Measurements from ENCODE around the gene KDM4B.

Gene KDM4B

DNA sequence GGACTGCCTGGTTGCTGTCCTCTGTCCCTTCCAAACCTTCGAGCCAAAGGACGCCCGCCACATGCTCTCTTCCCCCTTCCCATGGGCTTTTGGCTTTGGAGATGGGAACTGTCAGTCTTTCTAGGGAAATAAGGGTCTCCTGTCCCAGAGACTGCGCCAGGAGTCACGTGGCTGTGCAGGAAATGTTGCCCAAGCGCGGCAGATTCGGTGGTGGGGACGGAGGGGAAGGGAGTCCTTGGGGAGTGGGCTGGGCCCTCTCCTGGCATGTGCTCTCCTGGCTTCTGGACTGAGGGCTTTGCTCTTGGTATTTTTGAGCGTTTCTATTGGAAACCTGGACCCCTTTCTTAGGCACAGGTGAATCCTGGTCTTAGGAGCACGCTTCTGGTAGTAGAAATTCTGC, 103.2 kb downstream of the KDM4B start:
- no peak overlapping the region for H3K4me3 ChIP-seq (ENCODE audit: low read depth, low read length)
- DNase-seq (ENCODE audit: low read depth, low spot score): no peak
- TF ChIP-seq, protein P1, sequence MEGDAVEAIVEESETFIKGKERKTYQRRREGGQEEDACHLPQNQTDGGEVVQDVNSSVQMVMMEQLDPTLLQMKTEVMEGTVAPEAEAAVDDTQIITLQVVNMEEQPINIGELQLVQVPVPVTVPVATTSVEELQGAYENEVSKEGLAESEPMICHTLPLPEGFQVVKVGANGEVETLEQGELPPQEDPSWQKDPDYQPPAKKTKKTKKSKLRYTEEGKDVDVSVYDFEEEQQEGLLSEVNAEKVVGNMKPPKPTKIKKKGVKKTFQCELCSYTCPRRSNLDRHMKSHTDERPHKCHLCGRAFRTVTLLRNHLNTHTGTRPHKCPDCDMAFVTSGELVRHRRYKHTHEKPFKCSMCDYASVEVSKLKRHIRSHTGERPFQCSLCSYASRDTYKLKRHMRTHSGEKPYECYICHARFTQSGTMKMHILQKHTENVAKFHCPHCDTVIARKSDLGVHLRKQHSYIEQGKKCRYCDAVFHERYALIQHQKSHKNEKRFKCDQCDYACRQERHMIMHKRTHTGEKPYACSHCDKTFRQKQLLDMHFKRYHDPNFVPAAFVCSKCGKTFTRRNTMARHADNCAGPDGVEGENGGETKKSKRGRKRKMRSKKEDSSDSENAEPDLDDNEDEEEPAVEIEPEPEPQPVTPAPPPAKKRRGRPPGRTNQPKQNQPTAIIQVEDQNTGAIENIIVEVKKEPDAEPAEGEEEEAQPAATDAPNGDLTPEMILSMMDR (IDR thresholded peaks at IDR 0.05; ENCODE audit: insufficient read depth, low read length, missing control alignments): no peak
- POLR2A ChIA-PET: no interaction called here
- CTCF ChIA-PET: interaction anchor here (1.7 kb wide), 1 partner anchor 24 kb away, joined by 7 read pairs; no protein-coding TSS in a partner anchor

DNA sequence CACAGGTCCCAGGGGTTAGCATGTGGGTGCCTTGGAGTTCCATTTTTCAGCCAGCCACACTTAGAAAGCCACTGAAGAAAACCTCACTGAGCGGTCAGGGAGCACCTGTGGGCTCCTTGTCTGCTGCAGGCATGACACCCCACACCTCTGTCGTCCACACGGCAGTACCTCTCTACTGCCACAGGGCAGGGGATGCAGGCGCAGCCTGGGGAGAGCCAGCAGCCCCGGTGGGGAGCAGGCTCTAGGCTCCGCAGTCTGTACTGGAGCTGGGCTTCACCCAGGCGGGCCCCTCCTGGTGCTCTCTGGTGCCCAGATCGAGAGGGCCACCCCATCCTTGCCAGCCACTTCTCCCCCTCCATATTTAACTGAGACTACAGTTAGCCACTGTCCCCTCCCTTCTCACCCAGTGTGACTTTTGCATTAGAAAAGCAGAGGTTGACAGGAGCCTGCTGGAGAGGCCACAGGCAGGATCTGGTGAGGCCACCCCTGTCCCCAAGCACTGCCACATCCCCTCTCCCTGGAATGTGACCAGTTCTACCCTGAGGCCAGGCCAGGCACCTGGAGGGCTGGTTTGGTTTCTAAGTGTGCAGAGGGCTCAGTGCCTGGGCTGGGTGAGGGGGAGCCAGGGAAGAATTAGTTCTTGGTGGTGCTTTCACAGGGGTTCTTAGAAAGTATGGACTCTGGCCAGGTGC, 104.4 kb downstream of the KDM4B start:
- POLR2A ChIA-PET: no interaction called here
- CTCF ChIA-PET: interaction anchor here (0.7 kb wide), 1 partner anchor 28 kb away, joined by 3 read pairs; no protein-coding TSS in a partner anchor
- TF ChIP-seq, protein P1 (IDR thresholded peaks at IDR 0.05; ENCODE audit: insufficient read depth, low read length, missing control alignments): no peak
- DNase-seq (ENCODE audit: low read depth, low spot score): no peak
- H3K4me3 ChIP-seq (ENCODE audit: low read depth, low read length): no peak overlapping the region

DNA sequence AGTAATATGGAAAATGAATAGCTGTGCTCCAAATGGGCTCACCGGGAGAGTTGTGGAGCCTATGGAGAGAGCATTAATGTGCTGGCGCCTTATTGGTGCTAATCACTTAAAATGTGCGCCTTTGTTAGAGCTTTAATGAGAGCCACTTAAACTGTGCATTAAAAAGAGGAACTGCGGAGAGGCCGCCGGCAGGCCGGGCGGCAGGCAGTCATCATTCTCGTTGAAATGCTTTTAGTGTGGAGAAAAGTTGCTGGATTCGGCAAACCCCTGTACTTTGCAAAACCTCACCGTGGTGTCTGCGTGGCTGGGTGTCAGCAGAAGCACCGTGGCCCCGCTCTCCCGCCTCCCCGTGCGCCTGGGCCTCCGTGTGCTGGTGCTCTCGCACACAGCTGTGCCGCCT, 105.5 kb downstream of the KDM4B start:
- ChIA-PET CTCF (no interaction called here), POLR2A (no interaction called here)
- H3K4me3 ChIP-seq (ENCODE audit: low read depth, low read length): no peak overlapping the region
- DNase-seq (ENCODE audit: low read depth, low spot score): no peak
- TF ChIP-seq, protein P1 (IDR thresholded peaks at IDR 0.05; ENCODE audit: insufficient read depth, low read length, missing control alignments): no peak

DNA sequence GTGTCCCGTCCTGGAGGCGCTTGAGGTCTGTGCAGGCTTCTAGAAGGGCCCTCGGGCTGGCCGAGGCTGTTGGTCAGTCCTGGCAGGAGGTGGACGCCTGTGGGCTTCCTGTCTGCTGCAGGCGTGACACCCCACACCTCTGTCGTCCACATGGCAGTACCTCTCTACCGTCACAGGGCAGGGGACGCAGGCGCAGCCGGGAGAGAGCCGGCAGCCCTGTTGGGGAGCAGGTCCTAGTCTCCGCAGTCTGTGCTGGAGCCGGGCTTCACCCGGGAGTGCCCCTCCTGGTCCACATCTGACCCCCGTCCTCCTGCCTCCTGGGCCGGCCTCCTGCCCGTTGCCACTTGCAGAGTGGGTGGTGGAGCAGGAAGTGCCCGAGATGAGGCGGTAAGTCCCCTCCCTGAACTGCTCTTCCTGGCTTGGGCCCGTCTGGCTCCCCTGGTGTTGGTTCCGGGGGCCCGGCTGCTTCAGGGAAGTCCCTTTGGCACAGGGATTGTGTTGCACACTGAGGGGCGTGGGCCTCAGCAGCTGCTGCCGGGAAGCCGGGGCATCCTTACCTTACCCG, 106.0 kb downstream of the KDM4B start:
- H3K4me3 ChIP-seq (ENCODE audit: low read depth, low read length): no peak overlapping the region
- TF ChIP-seq, protein P1 (IDR thresholded peaks at IDR 0.05; ENCODE audit: insufficient read depth, low read length, missing control alignments): no peak
- ChIA-PET POLR2A (no interaction called here), CTCF (no interaction called here)
- DNase-seq (ENCODE audit: low read depth, low spot score): no peak

DNA sequence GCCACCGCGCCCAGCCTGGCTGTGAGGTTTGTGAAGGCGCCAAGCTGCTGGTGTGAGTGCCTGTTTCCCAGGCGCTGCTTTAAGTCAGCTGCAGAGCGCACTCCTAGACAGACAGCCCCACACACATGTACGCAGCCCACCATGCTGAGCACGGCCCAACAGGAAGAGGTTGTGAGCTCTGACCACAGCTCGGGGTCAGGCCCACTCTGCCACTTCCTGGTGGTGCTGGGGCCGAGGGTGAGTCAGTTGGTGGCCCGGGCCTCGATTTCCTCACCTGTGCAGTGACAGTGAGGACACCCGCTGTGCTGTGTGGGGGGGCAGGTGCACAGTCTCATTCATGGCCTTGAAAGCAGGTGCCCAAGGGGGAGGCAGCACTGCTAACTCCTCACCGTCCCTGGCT, 106.7 kb downstream of the KDM4B start:
- TF ChIP-seq, protein P1 (IDR thresholded peaks at IDR 0.05; ENCODE audit: insufficient read depth, low read length, missing control alignments): no peak
- CTCF ChIA-PET: no interaction called here
- no peak for DNase-seq (ENCODE audit: low read depth, low spot score)
- POLR2A ChIA-PET: no interaction called here
- no peak overlapping the region for H3K4me3 ChIP-seq (ENCODE audit: low read depth, low read length)

DNA sequence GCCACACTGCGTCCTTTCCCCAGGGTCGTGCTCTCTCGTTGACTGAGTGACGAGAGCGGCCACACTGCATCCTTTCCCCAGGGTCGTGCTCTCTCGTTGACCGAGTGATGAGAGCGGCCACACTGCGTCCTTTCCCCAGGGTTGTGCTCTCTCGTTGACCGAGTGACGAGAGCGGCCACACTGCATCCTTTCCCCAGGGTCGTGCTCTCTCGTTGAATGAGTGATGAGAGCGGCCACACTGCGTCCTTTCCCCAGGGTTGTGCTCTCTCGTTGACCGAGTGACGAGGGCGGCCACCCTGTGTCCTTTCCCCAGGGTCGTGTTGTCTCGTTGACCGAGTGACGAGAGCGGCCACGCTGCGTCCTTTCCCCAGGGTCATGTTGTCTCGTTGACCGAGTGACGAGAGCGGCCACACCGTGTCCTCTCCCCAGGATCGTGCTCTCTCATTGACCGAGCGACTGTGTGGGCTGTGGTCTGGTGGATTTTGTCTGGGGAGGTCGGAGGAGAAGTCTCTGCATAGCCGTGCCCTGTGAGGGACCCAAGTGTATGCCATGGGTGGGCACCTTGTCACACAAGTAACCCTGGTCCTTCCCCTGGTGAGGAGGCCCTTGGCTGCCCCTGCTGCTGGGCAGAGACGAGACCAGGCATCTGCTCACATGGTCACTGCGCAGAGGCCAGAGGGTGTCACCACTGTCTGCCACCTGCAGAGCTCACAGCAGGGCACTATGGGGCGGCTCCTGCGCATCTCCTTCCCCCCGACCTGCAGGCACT, 107.7 kb downstream of the KDM4B start:
- TF ChIP-seq, protein P1 (IDR thresholded peaks at IDR 0.05; ENCODE audit: insufficient read depth, low read length, missing control alignments): no peak
- ChIA-PET CTCF (no interaction called here), POLR2A (interaction anchor here (1.3 kb wide), 1 partner anchor 10 kb away, joined by 3 read pairs; no protein-coding TSS in a partner anchor)
- H3K4me3 ChIP-seq (ENCODE audit: low read depth, low read length): no peak overlapping the region
- DNase-seq (ENCODE audit: low read depth, low spot score): no peak

Data from AG04449 (cell line).